Trophoblast cell (in vitro differentiated cells and primary cell): Measurements from ENCODE around the gene ASPA. TPM values are rescaled to one million over a fixed set of nuclear protein-coding genes. Genes with fewer than 3 reads are reported as not detected.
"Not testable (repeated sequence)": the region's sequence is repeated elsewhere in the genome, so short reads cannot be mapped to it uniquely, and the experiment has no call there.

Source experiments
- DNase-seq, 2 donors: peaks; one replicate each; pipeline ENCODE4 v3.0.0-alpha.2; 2016
- H2AFZ ChIP-seq: 2 replicates; pipeline ENCODE4 v1.6.1; 2013; ENCODE audit warnings: low read length, moderate library complexity, mild to moderate bottlenecking; ENCODE audit not compliant: insufficient read depth, poor library complexity
- H2AK5ac ChIP-seq: 2 replicates; pipeline ENCODE4 v1.6.1; 2013; ENCODE audit warnings: mild to moderate bottlenecking, low read length
- H2BK120ac ChIP-seq: 2 replicates; pipeline ENCODE4 v1.6.1; 2013; ENCODE audit warnings: low read length, mild to moderate bottlenecking, moderate library complexity; ENCODE audit not compliant: insufficient read depth, poor library complexity
- H2BK12ac ChIP-seq: 2 replicates; pipeline ENCODE4 v1.6.1; 2013; ENCODE audit warnings: mild to moderate bottlenecking, low read length, moderate library complexity
- H2BK5ac ChIP-seq: 2 replicates; pipeline ENCODE4 v1.6.1; 2013; ENCODE audit warnings: low read length, low read depth, moderate library complexity, mild to moderate bottlenecking; ENCODE audit not compliant: poor library complexity
- H3K14ac ChIP-seq: 2 replicates; pipeline ENCODE4 v1.6.1; 2013; ENCODE audit warnings: mild to moderate bottlenecking, low read length
- H3K18ac ChIP-seq: 2 replicates; pipeline ENCODE4 v1.6.1; 2013; ENCODE audit warnings: mild to moderate bottlenecking, low read length
- H3K23ac ChIP-seq: 2 replicates; pipeline ENCODE4 v1.6.1; 2013; ENCODE audit warnings: low read length
- H3K27ac ChIP-seq: 2 replicates; pipeline ENCODE4 v1.5.1; 2013; ENCODE audit warnings: low read depth, mild to moderate bottlenecking, inconsistent platforms, low read length, moderate library complexity
- H3K27me3 ChIP-seq: 2 replicates; pipeline ENCODE4 v1.6.1; 2013; ENCODE audit warnings: inconsistent platforms, mild to moderate bottlenecking, low read length, moderate library complexity; ENCODE audit not compliant: insufficient read depth
- H3K36me3 ChIP-seq, 2 experiments: 1 replicate in 1 of 2; 2 replicates in 1 of 2; pipeline ENCODE4 v1.6.1; 2013; ENCODE audit warnings: low read length in 2 of 2, mild to moderate bottlenecking in 2 of 2, moderate library complexity in 1 of 2; ENCODE audit not compliant: insufficient read depth in 2 of 2, control insufficient read depth in 1 of 2
- H3K4ac ChIP-seq: 2 replicates; pipeline ENCODE4 v1.6.1; 2013; ENCODE audit warnings: low read depth, mild to moderate bottlenecking, low read length, moderate library complexity
- H3K4me1 ChIP-seq, 2 experiments: 1 replicate in 1 of 2; 2 replicates in 1 of 2; pipeline ENCODE4 v1.6.1; 2013; ENCODE audit warnings: low read length in 2 of 2, mild to moderate bottlenecking in 2 of 2, moderate library complexity in 1 of 2; ENCODE audit not compliant: insufficient read depth in 2 of 2, control insufficient read depth in 1 of 2
- H3K4me2 ChIP-seq: 2 replicates; pipeline ENCODE4 v1.6.1; 2013; ENCODE audit warnings: inconsistent platforms, mild to moderate bottlenecking, low read length, moderate library complexity
- H3K4me3 ChIP-seq: 2 replicates; pipeline ENCODE4 v1.5.1; 2013; ENCODE audit warnings: mild to moderate bottlenecking, low read depth, low read length, inconsistent platforms
- H3K79me1 ChIP-seq: one replicate; pipeline ENCODE4 v1.6.1; 2013; ENCODE audit warnings: low read length
- H3K79me2 ChIP-seq: 2 replicates; pipeline ENCODE4 v1.6.1; 2013; ENCODE audit warnings: low read length, mild to moderate bottlenecking; ENCODE audit not compliant: control insufficient read depth, insufficient read depth, poor library complexity
- H3K9ac ChIP-seq: 2 replicates; pipeline ENCODE4 v1.6.1; 2013; ENCODE audit warnings: mild to moderate bottlenecking, low read length
- H3K9me3 ChIP-seq: 2 replicates; pipeline ENCODE4 v1.6.1; 2013; ENCODE audit warnings: low read depth, mild to moderate bottlenecking, control low read depth, inconsistent platforms, low read length; ENCODE audit not compliant: insufficient read depth
- H4K12ac ChIP-seq: 2 replicates; pipeline ENCODE4 v1.6.1; 2013; ENCODE audit warnings: low read depth, mild to moderate bottlenecking, low read length, moderate library complexity
- H4K8ac ChIP-seq: 2 replicates; pipeline ENCODE4 v1.6.1; 2013; ENCODE audit warnings: low read depth, mild to moderate bottlenecking, low read length, moderate library complexity
- H4K91ac ChIP-seq: one replicate; pipeline ENCODE4 v1.6.1; 2013; ENCODE audit warnings: low read depth, mild to moderate bottlenecking, low read length, moderate library complexity
- WGBS: extraction: QIAGEN DNeasy Blood & Tissue Kit; methylation state at CpG from one replicate; pipeline ENCODE4 v1.1.7; 2013; ENCODE audit warnings: missing lambda C conversion rate; ENCODE audit not compliant: insufficient read length, insufficient coverage; ENCODE audit errors: extremely low coverage; 5-methylcytosine and 5-hydroxymethylcytosine counted together
- polyA plus RNA-seq: library from polyadenylated mRNA; stranded (reverse); fragments of 200-250 nt; gene quantifications from 2 replicates; pipeline ENCODE4 v1.2.3, GENCODE V29; 2013

Gene ASPA
- polyA plus RNA-seq: not detected in 2 replicates

- no peaks in the 10 kb centered on the region for H3K79me1 ChIP-seq
Observed at GRCh38 chr17:3475812-3476610, at the start of gene ASPA. Gene ASPA, plus strand, starts transcription at chr17:3475997. Its CDS starts 163 bp downstream, at chr17:3476160.

GRCh38 chr17:3433215-3433614 is 42.6 kb upstream of the ASPA start:
- not testable (repeated sequence) for H3K4me2 ChIP-seq, H2BK120ac ChIP-seq, H2AFZ ChIP-seq, H3K9ac ChIP-seq, H3K23ac ChIP-seq, H3K9me3 ChIP-seq, H2AK5ac ChIP-seq, H4K91ac ChIP-seq, H3K4ac ChIP-seq, H3K4me1 ChIP-seq, H3K27me3 ChIP-seq, H3K14ac ChIP-seq, H2BK5ac ChIP-seq, H3K79me1 ChIP-seq, H2BK12ac ChIP-seq, H3K4me3 ChIP-seq, H3K18ac ChIP-seq, H3K27ac ChIP-seq, H3K79me2 ChIP-seq, H4K8ac ChIP-seq, H3K36me3 ChIP-seq, H4K12ac ChIP-seq
- WGBS: no CpG with 5 or more reads among the region's 7 CpGs
- peak in 1 of 2 donors; percentile 15 for DNase-seq

More at GRCh38 chr17:3475812-3476610, at the start of gene ASPA:
- H3K9me3 ChIP-seq: no peaks in the 10 kb centered on the region
- no CpG with 5 or more reads among the region's 7 CpGs for WGBS
- H4K91ac ChIP-seq: no peak within 1 kb of the TSS
- no peak within 1 kb of the TSS for H3K27ac ChIP-seq
- DNase-seq: no peak
- H3K4me3 ChIP-seq: no peak within 1 kb of the TSS
- no peak within 1 kb of the TSS for H4K8ac ChIP-seq
- no peak within 1 kb of the TSS for H2BK5ac ChIP-seq
- H4K12ac ChIP-seq: no peak within 1 kb of the TSS
- no peak within 1 kb of the TSS for H2BK120ac ChIP-seq
- H3K4me1 ChIP-seq: peaks cover 0 to 2% of the 10 kb centered on the region in 2 experiments
- no peaks in the 10 kb centered on the region for H3K36me3 ChIP-seq
- no peak within 1 kb of the TSS for H2BK12ac ChIP-seq
- no peak within 1 kb of the TSS for H2AFZ ChIP-seq
- H2AK5ac ChIP-seq: no peak within 1 kb of the TSS
- no peak within 1 kb of the TSS for H3K4ac ChIP-seq
- H3K23ac ChIP-seq: no peak within 1 kb of the TSS
- H3K9ac ChIP-seq: no peak within 1 kb of the TSS
- H3K18ac ChIP-seq: no peak within 1 kb of the TSS
- no peak within 1 kb of the TSS for H3K4me2 ChIP-seq
- H3K79me2 ChIP-seq: no peaks in the 10 kb centered on the region
- no peaks in the 10 kb centered on the region for H3K27me3 ChIP-seq
- H3K14ac ChIP-seq: no peak within 1 kb of the TSS

- Histone ChIP-seq H3K4me1 (no peaks in the 10 kb centered on the region), H2BK120ac (no peak within 1 kb of the TSS), H3K4me2 (no peak within 1 kb of the TSS), H4K8ac (no peak within 1 kb of the TSS), H2AK5ac (no peak within 1 kb of the TSS), H3K79me2 (no peaks in the 10 kb centered on the region), H3K4ac (no peak within 1 kb of the TSS), H3K9me3 (no peaks in the 10 kb centered on the region), H3K4me3 (no peak within 1 kb of the TSS), H4K91ac (no peak within 1 kb of the TSS), H3K9ac (no peak within 1 kb of the TSS), H2BK12ac (no peak within 1 kb of the TSS), H4K12ac (no peak within 1 kb of the TSS), H3K79me1 (no peaks in the 10 kb centered on the region), H3K27ac (no peak within 1 kb of the TSS), H2AFZ (no peak within 1 kb of the TSS), H3K36me3 (no peaks in the 10 kb centered on the region), H3K18ac (no peak within 1 kb of the TSS), H3K23ac (no peak within 1 kb of the TSS), H3K27me3 (no peaks in the 10 kb centered on the region), H3K14ac (no peak within 1 kb of the TSS), H2BK5ac (no peak within 1 kb of the TSS)
- WGBS: no CpG with 5 or more reads among the region's 3 CpGs
- DNase-seq: no peak
Observed at GRCh38 chr17:3433741-3434140, 42.1 kb upstream of the ASPA start, which contains the start of gene OR1E2. Gene OR1E2, minus strand, starts transcription at chr17:3433841. Its CDS starts 0 bp downstream, at chr17:3433841.

- no peak overlapping the region for H3K4me2 ChIP-seq
- H2AK5ac ChIP-seq: no peak overlapping the region
- H4K91ac ChIP-seq: no peak overlapping the region
- DNase-seq: no peak
- no peak overlapping the region for H3K4ac ChIP-seq
- H3K9ac ChIP-seq: no peak overlapping the region
- no peak overlapping the region for H3K23ac ChIP-seq
- no peaks in the 10 kb centered on the region for H3K9me3 ChIP-seq
- H2BK5ac ChIP-seq: no peak overlapping the region
- WGBS: no CpG with 5 or more reads among the region's 1 CpG
- H3K79me1 ChIP-seq: no peaks in the 10 kb centered on the region
- no peaks in the 10 kb centered on the region for H3K4me1 ChIP-seq
- H4K12ac ChIP-seq: no peak overlapping the region
- H3K18ac ChIP-seq: no peak overlapping the region
- H2BK120ac ChIP-seq: no peak overlapping the region
- H3K27ac ChIP-seq: no peak overlapping the region
- H2AFZ ChIP-seq: no peak overlapping the region
- no peak overlapping the region for H4K8ac ChIP-seq
- H2BK12ac ChIP-seq: no peak overlapping the region
- H3K36me3 ChIP-seq: no peaks in the 10 kb centered on the region
- H3K14ac ChIP-seq: no peak overlapping the region
- H3K4me3 ChIP-seq: no peak overlapping the region
- H3K79me2 ChIP-seq: no peaks in the 10 kb centered on the region
- no peaks in the 10 kb centered on the region for H3K27me3 ChIP-seq
Observed at GRCh38 chr17:3438368-3438767, 37.4 kb upstream of the ASPA start.
